Psoas muscle (tissue), 8 donors: ENCODE measurements around the gene DNAJB5. TPM values are rescaled to one million over a fixed set of nuclear protein-coding genes. Genes with fewer than 3 reads are reported as not detected.
A peak's percentile ranks its signal among the peaks of the same experiment; 100 is the strongest.

ENCODE experiments used
- ATAC-seq, 4 donors: fragments of 200-7000 bp; cut with Tn5 transposase; one replicate each; pipeline ENCODE4 v1.9.1; 2020; ENCODE audit warnings: moderate library complexity in 3 of 4, mild to moderate bottlenecking in 2 of 4
- DNase-seq, 2 donors: peaks; one replicate each; pipeline ENCODE4 v3.0.0-alpha.2; 2020
- H3K27ac ChIP-seq: fragments of 200-600 bp; one replicate; pipeline ENCODE4 v1.8.0; 2022
- H3K27me3 ChIP-seq, 3 donors: fragments of 200-600 bp in 1 of 3; one replicate each; pipeline versions ENCODE4 v1.6.1 to v1.8.0; 2013 to 2022; ENCODE audit warnings: low read length in 2 of 3, mild to moderate bottlenecking in 2 of 3, moderate library complexity in 1 of 3; ENCODE audit not compliant: insufficient read depth in 3 of 3
- H3K36me3 ChIP-seq, 2 donors: fragments of 200-600 bp in 1 of 2; one replicate each; pipeline versions ENCODE4 v1.6.1 to v1.8.0; 2013 to 2022; ENCODE audit warnings: low read depth in 1 of 2, mild to moderate bottlenecking in 1 of 2, moderate library complexity in 1 of 2; ENCODE audit not compliant: insufficient read depth in 1 of 2
- H3K4me1 ChIP-seq: fragments of 200-600 bp; one replicate; pipeline ENCODE4 v1.8.0; 2022
- H3K4me3 ChIP-seq: fragments of 200-600 bp; one replicate; pipeline ENCODE4 v1.8.0; 2022; ENCODE audit warnings: mild to moderate bottlenecking
- H3K9me3 ChIP-seq: fragments of 200-600 bp; one replicate; pipeline ENCODE4 v1.8.0; 2022
- CTCF ChIP-seq: fragments of 200-600 bp; IDR thresholded peaks from one replicate; pipeline ENCODE4 v1.8.0; 2022; ENCODE audit warnings: antibody characterized with exemption
- WGBS, 3 donors: extraction: QIAGEN DNeasy Blood & Tissue Kit; methylation state at CpG; one replicate each; pipeline versions ENCODE4 v1.1.6 to v1.1.7; 2013; 5-methylcytosine and 5-hydroxymethylcytosine counted together
- intact Hi-C, 2 donors: fragments of 100-400 bp; cut with DNase I; formaldehyde crosslinking; loops; one replicate each; pipeline versions ENCODE4 v1.11.0 to v1.14.2; 2022
- polyA plus RNA-seq, 3 donors: library from polyadenylated mRNA; stranded (reverse); fragments of 200-250 nt; gene quantifications; one replicate each; pipeline ENCODE4 v1.2.3, GENCODE V29; 2013
- total RNA-seq, 4 donors: library from RNA; stranded (reverse); fragmentation: NEBNext Ultra II Directional in 2 of 4; extraction: Animal tissue kit (Norgen Biotek cat#: 25700) in 2 of 4; gene quantifications; one replicate each; pipeline versions ENCODE4 v1.2.1 to v1.2.4, GENCODE V29; 2021 to 2023
- donor health status: healthy with polysubstance abuse.
- donor health status: DM: no; HTN: no; CAD: no; lungs with moderate emphysema.
- donor health status: Bipolar disorder and iron deficiency.
- donor health status: healthy.
- donor health status: DM: yes; HTN: yes; CAD: no.
- donor health status: DM: no; HTN: no; CAD: no.
- donor health status: DM: no; HTN: no; CAD: no.
- donor health status: DM: yes; HTN: yes; CAD: no.

Gene DNAJB5
- total and polyA plus RNA-seq, 7 donors, result 44.2 to 260 (median 145) TPM

- peaks cover 22% of the 10 kb centered on the region for H3K4me1 ChIP-seq
- peak in 1 of 4 donors; percentile 2 for ATAC-seq
- H3K9me3 ChIP-seq, result no peaks in the 10 kb centered on the region
- DNase-seq, result peak; percentile 80 to 86
- intact Hi-C loops, result loop anchor here in 1 of 2 donors (5.0 kb wide), 1 partner anchor 82 kb away; the partner anchor contains the start of gene VCP
- H3K27ac ChIP-seq, result no peak overlapping the region
- TF ChIP-seq CTCF, result no peak
- no peaks in the 10 kb centered on the region for H3K36me3 ChIP-seq
- 9 to 13% (median 9%) methylated on average over 26 to 39 of the region's 39 CpGs for WGBS, 3 donors
- H3K4me3 ChIP-seq, result peak overlapping the region; percentile 80
- H3K27me3 ChIP-seq, result no peaks in the 10 kb centered on the region
Measured at GRCh38 chr9:34989946-34990635, 546 bp downstream of the DNAJB5 start.

- Histone ChIP-seq H3K4me1 (peaks cover 24% of the 10 kb centered on the region), H3K4me3 (peak overlapping the region; percentile 80), H3K9me3 (no peaks in the 10 kb centered on the region), H3K36me3 (no peaks in the 10 kb centered on the region), H3K27ac (no peak overlapping the region), H3K27me3 (no peaks in the 10 kb centered on the region)
- intact Hi-C loops, result loop anchor here in 1 of 2 donors (5.0 kb wide), 1 partner anchor 81 kb away; the partner anchor contains the start of gene VCP
- no peak for ATAC-seq
- DNase-seq, result peak; percentile 49 to 81
- no peak for TF ChIP-seq CTCF
- 35 to 50% (median 44%) methylated on average over 7 of the region's 7 CpGs for WGBS, 3 donors
Measured at GRCh38 chr9:34990908-34991606, 1.5 kb downstream of the DNAJB5 start.

GRCh38 chr9:34991607-34992375, 2.2 kb downstream of the DNAJB5 start:
- Histone ChIP-seq H3K36me3 (peaks cover 0 to 7% of the 10 kb centered on the region in 2 donors), H3K27ac (no peak overlapping the region), H3K9me3 (no peaks in the 10 kb centered on the region), H3K4me1 (peaks cover 31% of the 10 kb centered on the region), H3K4me3 (peak overlapping the region; percentile 80), H3K27me3 (no peaks in the 10 kb centered on the region)
- DNase-seq, result peak; percentile 83 to 95
- intact Hi-C loops, result loop anchor here in 1 of 2 donors (5.0 kb wide), 1 partner anchor 81 kb away; the partner anchor contains the start of gene VCP
- WGBS, 3 donors, result 34 to 53% (median 35%) methylated on average over 10 to 15 of the region's 15 CpGs
- no peak for TF ChIP-seq CTCF
- peak; percentile 31 to 55 (median 47) for ATAC-seq

- H3K4me1 ChIP-seq, result peaks cover 37% of the 10 kb centered on the region
- 24 to 40% (median 31%) methylated on average over 16 of the region's 16 CpGs for WGBS, 3 donors
Measured at GRCh38 chr9:34992376-34992951, 2.9 kb downstream of the DNAJB5 start.

More at GRCh38 chr9:34992376-34992951, 2.9 kb downstream of the DNAJB5 start:
- intact Hi-C loops, result loop anchor here in 1 of 2 donors (5.0 kb wide), 1 partner anchor 80 kb away; the partner anchor contains the start of gene VCP
- Histone ChIP-seq H3K9me3 (no peaks in the 10 kb centered on the region), H3K27me3 (no peaks in the 10 kb centered on the region), H3K36me3 (peaks cover 0 to 14% of the 10 kb centered on the region in 2 donors), H3K4me3 (peak overlapping the region; percentile 80), H3K27ac (no peak overlapping the region)
- peak; percentile 90 to 97 for DNase-seq
- ATAC-seq, result peak; percentile 46 to 49 (median 48)
- TF ChIP-seq CTCF, result no peak
